ENCODE results near the gene FLG.

- TF ChIP-seq CTCF (conservative IDR thresholded peaks at IDR 0.05; ENCODE audit: low read depth, low read length), result no peak
- TF ChIP-seq MXI1 (IDR thresholded peaks at IDR 0.05; ENCODE audit: borderline replicate concordance, low read depth, low read length), result no peak
- TF ChIP-seq CEBPB (IDR thresholded peaks at IDR 0.05; ENCODE audit: low read depth, low read length), result no peak
- TF ChIP-seq POLR2A (IDR thresholded peaks at IDR 0.05; ENCODE audit: low read depth, low read length), result no peak
- TF ChIP-seq MAZ (IDR thresholded peaks at IDR 0.05; ENCODE audit: borderline replicate concordance, low read depth, low read length), result no peak
- no peak for TF ChIP-seq RCOR1 (IDR thresholded peaks at IDR 0.05; ENCODE audit: insufficient replicate concordance, low read length)
- no peak for TF ChIP-seq RAD21 (IDR thresholded peaks at IDR 0.05; ENCODE audit: low read length)
- TF ChIP-seq USF2 (IDR thresholded peaks at IDR 0.05; ENCODE audit: low read depth, low read length), result no peak
- no peak for TF ChIP-seq NFE2L2 (IDR thresholded peaks at IDR 0.05; ENCODE audit: low read depth, low read length)
- TF ChIP-seq RFX5 (IDR thresholded peaks at IDR 0.05; ENCODE audit: low read depth, low read length), result no peak
- TF ChIP-seq BHLHE40 (IDR thresholded peaks at IDR 0.05; ENCODE audit: low read depth, low read length), result no peak
Measured at GRCh38 chr1:152349611-152350010, 24.6 kb upstream of the FLG start.

Data from IMR-90 (cell line).